Gastroesophageal sphincter (tissue), 4 donors: ENCODE data around the gene NME5. TPM values are rescaled to one million over a fixed set of nuclear protein-coding genes. Genes with fewer than 3 reads are reported as not detected.

Experiments used
- ATAC-seq: fragments of 150-250 bp; one replicate; pipeline ENCODE4 v1.9.1; 2016; ENCODE audit warnings: mild to moderate bottlenecking, moderate library complexity
- H3K27ac ChIP-seq, 4 donors: fragments of 200-600 bp; sonication (generic) in 3 of 4; 1 replicate in 3 of 4; 2 replicates in 1 of 4; pipeline ENCODE4 v1.5.1; 2016 to 2019
- H3K27me3 ChIP-seq: fragments of 200-600 bp; sonication (generic); one replicate; pipeline ENCODE4 v1.5.1; 2019
- H3K36me3 ChIP-seq, 2 donors: fragments of 200-600 bp; sonication (generic); one replicate each; pipeline ENCODE4 v1.5.1; 2019; ENCODE audit warnings: control low read depth in 1 of 2
- H3K4me1 ChIP-seq, 3 donors: fragments of 200-600 bp; sonication (generic); 1 replicate in 2 of 3; 2 replicates in 1 of 3; pipeline ENCODE4 v1.5.1; 2016 to 2019; ENCODE audit warnings: control low read depth in 2 of 3
- H3K4me3 ChIP-seq, 2 donors: fragments of 200-600 bp; sonication (generic); one replicate each; pipeline ENCODE4 v1.5.1; 2019; ENCODE audit warnings: mild to moderate bottlenecking in 1 of 2, moderate library complexity in 1 of 2
- H3K9me3 ChIP-seq, 3 donors: fragments of 200-600 bp; sonication (generic); one replicate each; pipeline ENCODE4 v1.5.1; 2017 to 2019; ENCODE audit warnings: control low read depth in 2 of 3
- EP300 ChIP-seq: sonication (generic); formaldehyde crosslinking; IDR thresholded peaks from one replicate; pipeline ENCODE4 v1.6.1; 2017; ENCODE audit warnings: antibody characterized with exemption, mild to moderate bottlenecking
- POLR2A ChIP-seq, 2 donors: fragments of 450-650 bp; IDR thresholded peaks; one replicate each; pipeline ENCODE4 v1.6.1; 2017; ENCODE audit warnings: antibody characterized with exemption in 2 of 2, mild to moderate bottlenecking in 2 of 2, moderate library complexity in 1 of 2
- POLR2AphosphoS5 ChIP-seq: sonication (generic); formaldehyde crosslinking; IDR thresholded peaks from one replicate; pipeline ENCODE4 v1.6.1; 2017; ENCODE audit warnings: antibody characterized with exemption
- WGBS, 2 donors: methylation state at CpG; one replicate each; pipeline ENCODE4 v1.1.5; 2018; ENCODE audit warnings: low coverage in 1 of 2; 5-methylcytosine and 5-hydroxymethylcytosine counted together
- total RNA-seq, 4 donors: library from RNA; depleted of rRNA; stranded (reverse); fragments of >200 nt; gene quantifications; one replicate each; pipeline ENCODE4 v1.1.0, GENCODE V29; 2016
- TF ChIP-seq, protein P1 (sequence below), 4 experiments: fragments of 200-600 bp in 2 of 4; fragments of 450-650 bp in 2 of 4; sonication (generic) in 1 of 4; IDR thresholded peaks; one replicate each; pipeline ENCODE4 v1.5.1; 2017 to 2019; ENCODE audit warnings: antibody characterized with exemption in 4 of 4, mild to moderate bottlenecking in 2 of 4, moderate library complexity in 2 of 4

The NME5 gene
- total RNA-seq, 4 donors from 2014 or later, result 1.2 to 10.6 (median 2.8) TPM

DNA sequence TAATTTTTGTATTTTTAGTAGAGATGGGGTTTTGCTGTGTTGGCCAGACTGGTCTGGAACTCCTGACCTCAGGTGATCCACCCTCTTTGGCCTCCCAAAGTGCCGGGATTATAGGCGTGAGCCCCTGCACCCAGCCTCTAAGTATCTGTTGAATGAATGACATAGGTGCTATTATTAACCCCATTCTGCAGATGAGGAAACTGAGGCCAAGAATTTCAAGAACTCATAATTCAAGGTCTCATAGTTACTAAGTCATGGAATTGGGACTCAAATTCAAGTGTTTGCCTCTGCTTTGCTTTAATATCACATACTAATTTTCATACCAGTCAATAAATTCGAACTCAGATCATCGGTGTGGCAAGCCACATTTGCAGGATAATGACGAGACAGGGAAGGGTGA lies 41.6 kb upstream of the NME5 start:
- Histone ChIP-seq H3K27ac (no peak overlapping the region), H3K4me1 (peaks cover 0 to 30% (median 11%) of the 10 kb centered on the region in 3 donors), H3K27me3 (no peaks in the 10 kb centered on the region), H3K36me3 (peaks cover 0 to 43% of the 10 kb centered on the region in 2 donors), H3K4me3 (no peak overlapping the region), H3K9me3 (no peaks in the 10 kb centered on the region)
- no peak for ATAC-seq
- 91 to 92% methylated on average over 3 to 5 of the region's 5 CpGs for WGBS, 2 donors
- no peak for TF ChIP-seq EP300

DNA sequence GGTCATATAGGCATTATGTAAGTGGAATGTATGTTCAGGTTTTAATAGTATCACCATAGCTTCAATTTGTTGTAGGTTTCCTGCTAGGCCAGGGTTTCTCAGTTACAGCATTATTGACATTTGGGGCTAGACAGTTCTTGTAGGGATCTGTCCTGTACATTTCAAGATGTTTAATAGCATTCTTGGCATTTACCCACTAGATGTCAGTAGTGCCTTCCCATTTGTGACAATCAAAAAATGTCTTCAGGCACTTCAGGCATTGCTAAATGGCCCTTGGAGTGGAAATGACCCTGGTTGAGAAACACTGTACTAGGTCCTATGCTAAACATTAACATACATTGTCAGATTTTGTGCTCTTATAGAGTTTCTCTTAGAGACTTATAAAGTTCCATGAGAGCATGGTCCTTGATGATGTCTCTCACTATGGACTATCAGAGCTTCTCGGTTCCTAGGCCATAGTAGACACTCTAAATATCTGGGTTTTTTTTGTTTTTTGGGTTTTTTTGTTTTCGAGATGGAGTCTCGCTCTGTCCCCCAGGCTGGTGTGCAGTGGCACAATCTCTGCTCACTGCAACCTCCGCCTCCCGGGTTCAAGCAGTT lies 41.1 kb upstream of the NME5 start:
- WGBS, 2 donors, result 30 to 75% methylated on average over 2 to 5 of the region's 5 CpGs
- Histone ChIP-seq H3K36me3 (peaks cover 0 to 43% of the 10 kb centered on the region in 2 donors), H3K4me3 (no peak overlapping the region), H3K27me3 (no peaks in the 10 kb centered on the region), H3K27ac (no peak overlapping the region), H3K9me3 (no peaks in the 10 kb centered on the region), H3K4me1 (peaks cover 0 to 31% (median 11%) of the 10 kb centered on the region in 3 donors)
- no peak for ATAC-seq
- TF ChIP-seq EP300 (no peak), POLR2AphosphoS5 (no peak), POLR2A (IDR thresholded peaks at IDR 0.05) (no peak)
- TF ChIP-seq, protein P1, sequence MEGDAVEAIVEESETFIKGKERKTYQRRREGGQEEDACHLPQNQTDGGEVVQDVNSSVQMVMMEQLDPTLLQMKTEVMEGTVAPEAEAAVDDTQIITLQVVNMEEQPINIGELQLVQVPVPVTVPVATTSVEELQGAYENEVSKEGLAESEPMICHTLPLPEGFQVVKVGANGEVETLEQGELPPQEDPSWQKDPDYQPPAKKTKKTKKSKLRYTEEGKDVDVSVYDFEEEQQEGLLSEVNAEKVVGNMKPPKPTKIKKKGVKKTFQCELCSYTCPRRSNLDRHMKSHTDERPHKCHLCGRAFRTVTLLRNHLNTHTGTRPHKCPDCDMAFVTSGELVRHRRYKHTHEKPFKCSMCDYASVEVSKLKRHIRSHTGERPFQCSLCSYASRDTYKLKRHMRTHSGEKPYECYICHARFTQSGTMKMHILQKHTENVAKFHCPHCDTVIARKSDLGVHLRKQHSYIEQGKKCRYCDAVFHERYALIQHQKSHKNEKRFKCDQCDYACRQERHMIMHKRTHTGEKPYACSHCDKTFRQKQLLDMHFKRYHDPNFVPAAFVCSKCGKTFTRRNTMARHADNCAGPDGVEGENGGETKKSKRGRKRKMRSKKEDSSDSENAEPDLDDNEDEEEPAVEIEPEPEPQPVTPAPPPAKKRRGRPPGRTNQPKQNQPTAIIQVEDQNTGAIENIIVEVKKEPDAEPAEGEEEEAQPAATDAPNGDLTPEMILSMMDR (IDR thresholded peaks at IDR 0.05), result no peak

DNA sequence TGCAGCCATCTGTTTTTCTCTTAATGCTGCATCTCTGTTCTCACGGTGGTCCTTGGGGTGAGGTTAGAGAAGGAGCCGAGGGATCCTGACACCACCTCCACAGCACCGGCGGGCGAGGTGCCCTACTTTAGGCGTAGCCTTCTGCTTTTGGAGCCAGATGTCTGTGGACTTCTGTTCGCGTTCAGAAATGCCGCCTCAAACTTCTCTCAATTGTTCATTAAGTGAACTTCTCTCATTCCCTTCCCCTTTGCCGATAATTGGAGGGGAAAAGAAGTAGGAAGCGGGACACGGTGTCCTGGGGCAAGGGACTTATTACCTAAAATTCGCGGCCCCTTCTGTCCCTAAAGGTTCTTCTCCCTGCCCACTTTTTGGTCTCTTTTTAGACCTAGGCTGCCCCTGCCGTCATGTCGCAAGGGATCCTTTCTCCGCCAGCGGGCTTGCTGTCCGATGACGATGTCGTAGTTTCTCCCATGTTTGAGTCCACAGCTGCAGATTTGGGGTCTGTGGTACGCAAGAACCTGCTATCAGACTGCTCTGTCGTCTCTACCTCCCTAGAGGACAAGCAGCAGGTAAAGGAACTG lies 40.1 kb upstream of the NME5 start:
- ATAC-seq, result no peak
- peak overlapping the region in 1 of 4 donors; percentile 88 for H3K27ac ChIP-seq
- H3K4me3 ChIP-seq, result peak overlapping the region; percentile 52 to 70
- H3K9me3 ChIP-seq, result no peaks in the 10 kb centered on the region
- peaks cover 0 to 31% (median 11%) of the 10 kb centered on the region in 3 donors for H3K4me1 ChIP-seq
- no peak for TF ChIP-seq POLR2AphosphoS5
- no peak for TF ChIP-seq EP300
- TF ChIP-seq POLR2A (IDR thresholded peaks at IDR 0.05), result no peak
- TF ChIP-seq, protein P1 (IDR thresholded peaks at IDR 0.05), result no peak
- peaks cover 0 to 43% of the 10 kb centered on the region in 2 donors for H3K36me3 ChIP-seq
- no peaks in the 10 kb centered on the region for H3K27me3 ChIP-seq
- 0% methylated on average over 2 to 15 of the region's 23 CpGs for WGBS, 2 donors

DNA sequence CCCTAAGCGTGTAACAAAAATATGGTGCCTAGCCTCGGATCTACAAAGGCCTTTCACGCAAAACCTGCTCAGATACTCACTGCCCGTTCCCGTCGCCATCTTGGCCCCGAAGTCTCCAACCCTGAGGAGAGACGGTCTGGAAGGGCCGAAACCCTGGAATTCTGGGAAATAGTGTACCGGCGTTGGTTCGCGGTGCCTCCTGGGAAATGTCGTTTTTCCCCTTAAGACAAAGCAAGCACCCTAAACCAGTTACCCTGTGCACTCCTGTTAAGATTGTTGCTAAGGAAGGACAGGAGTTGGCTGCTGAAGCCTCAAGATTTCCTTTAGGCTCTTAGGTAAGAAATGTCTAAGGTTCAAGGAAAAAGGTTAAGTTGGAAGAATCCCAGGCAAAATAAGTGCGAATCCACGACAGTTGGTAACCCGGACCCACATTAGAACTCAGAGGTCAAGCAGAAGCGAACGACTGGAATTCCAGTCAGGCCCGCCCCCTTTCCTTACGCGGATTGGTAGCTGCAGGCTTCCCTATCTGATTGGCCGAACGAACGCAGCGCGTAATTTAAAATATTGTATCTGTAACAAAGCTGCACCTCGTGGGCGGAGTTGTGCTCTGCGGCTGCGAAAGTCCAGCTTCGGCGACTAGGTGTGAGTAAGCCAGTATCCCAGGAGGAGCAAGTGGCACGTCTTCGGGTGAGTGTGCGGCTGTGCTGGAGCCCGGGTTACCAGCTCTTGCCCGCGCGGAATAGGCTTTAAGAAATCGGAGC lies 39.5 kb upstream of the NME5 start, which contains the start of the genes BRD8 and KIF20A:
Gene BRD8, minus strand, starts transcription at position 115 of the 761 bp plus-strand sequence. Its CDS starts 16 bp downstream, at position 99.
Gene KIF20A, plus strand, starts transcription at position 597 of the 761 bp plus-strand sequence. CDS start 569 bp downstream, outside the sequence.
- ATAC-seq, result peak; percentile 98
- TF ChIP-seq, protein P1 (IDR thresholded peaks at IDR 0.05), result no peak
- TF ChIP-seq POLR2AphosphoS5 (peak; percentile 66), POLR2A (IDR thresholded peaks at IDR 0.05) (peak in 1 of 2 donors; percentile 42), EP300 (no peak)
- Histone ChIP-seq H3K27me3 (no peaks in the 10 kb centered on the region), H3K36me3 (peaks cover 0 to 43% of the 10 kb centered on the region in 2 donors), H3K4me3 (peak within 1 kb of the TSS; percentile 52 to 70), H3K4me1 (peaks cover 0 to 34% (median 11%) of the 10 kb centered on the region in 3 donors), H3K9me3 (no peaks in the 10 kb centered on the region), H3K27ac (peak within 1 kb of the TSS; percentile 35 to 93 (median 83))
- 1 to 2% methylated on average over 11 to 40 of the region's 41 CpGs for WGBS, 2 donors

DNA sequence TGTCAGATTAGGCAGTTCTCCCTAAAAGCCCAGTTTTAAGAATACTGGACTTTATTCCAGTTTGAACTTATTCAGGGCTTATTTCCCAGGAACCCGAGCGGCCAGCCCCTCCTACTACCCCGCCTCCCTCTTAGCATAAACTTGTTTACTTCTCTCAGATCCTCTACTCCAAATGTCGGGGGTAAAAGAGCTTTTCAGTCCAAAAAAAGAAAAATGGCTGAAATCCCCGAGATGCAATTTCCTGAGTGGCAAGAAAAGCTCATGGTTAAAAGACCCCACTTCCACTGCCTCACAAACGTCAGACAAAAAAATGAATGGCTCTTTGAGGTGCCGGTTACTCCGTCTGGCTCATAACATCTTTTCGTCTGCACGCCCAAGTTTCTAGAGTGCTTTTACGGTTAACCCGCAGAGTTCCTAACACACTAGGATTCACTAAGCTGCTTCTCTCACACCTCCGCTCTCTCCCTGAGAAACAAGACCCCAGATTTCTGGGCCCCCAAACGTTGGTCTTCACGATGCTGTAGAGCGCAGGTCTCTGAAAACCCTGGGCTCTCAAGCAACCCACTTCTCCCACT lies 38.8 kb upstream of the NME5 start:
- Histone ChIP-seq H3K4me1 (peaks cover 0 to 38% (median 11%) of the 10 kb centered on the region in 3 donors), H3K9me3 (no peaks in the 10 kb centered on the region), H3K4me3 (peak overlapping the region; percentile 52 to 70), H3K27me3 (no peaks in the 10 kb centered on the region), H3K27ac (peak overlapping the region; percentile 35 to 93 (median 83)), H3K36me3 (peaks cover 0 to 49% of the 10 kb centered on the region in 2 donors)
- no peak for TF ChIP-seq EP300
- no peak for TF ChIP-seq POLR2A (IDR thresholded peaks at IDR 0.05)
- TF ChIP-seq POLR2AphosphoS5, result no peak
- TF ChIP-seq, protein P1 (IDR thresholded peaks at IDR 0.05), result no peak
- 0 to 2% methylated on average over 13 to 14 of the region's 16 CpGs for WGBS, 2 donors
- no peak for ATAC-seq
